ENCODE measurements around the gene AKR1C8.

The AKR1C8 gene

DNA sequence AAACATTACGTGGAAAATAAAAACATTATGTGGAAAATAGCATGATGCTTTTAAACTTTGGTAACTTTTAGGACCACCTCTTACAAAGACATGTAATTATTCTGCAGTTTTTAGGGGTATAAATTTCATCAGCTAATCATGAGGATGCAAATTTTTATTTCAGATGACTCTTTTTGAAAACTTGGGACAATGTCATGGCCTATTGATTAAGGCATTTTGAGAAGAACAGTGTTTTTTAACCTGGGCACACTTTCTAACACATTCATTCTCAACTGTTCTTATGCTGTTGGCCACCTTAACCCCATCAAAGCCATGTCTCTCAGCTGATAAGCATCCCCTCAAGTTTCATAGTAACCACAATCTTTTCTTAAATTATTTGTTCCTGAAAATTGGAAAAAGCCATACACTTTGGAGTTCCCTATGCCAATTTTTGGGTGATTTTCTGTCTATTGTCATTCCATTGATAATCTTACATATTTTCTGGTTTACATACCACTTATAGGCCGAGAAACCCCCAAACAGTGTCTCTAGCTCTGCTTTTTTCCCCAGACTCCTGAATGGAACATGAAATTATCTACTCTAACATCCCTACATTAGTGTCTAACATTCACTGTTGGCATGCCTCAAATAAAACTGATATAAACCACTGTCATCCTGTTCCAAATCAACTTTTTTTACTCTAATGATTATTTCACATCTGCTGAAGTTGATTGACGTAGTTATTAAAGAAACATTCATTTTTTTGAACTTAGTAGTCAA lies 76.1 kb downstream of the AKR1C8 start:
- Histone ChIP-seq H3K9me3 (ENCODE audit: control insufficient read depth in 2 of 2, low read length in 2 of 2) (no peaks in the 10 kb centered on the region), H3K27ac (ENCODE audit: low read length) (no peak overlapping the region), H3K9ac (ENCODE audit: low read length in 2 of 2) (no peak overlapping the region), H3K4me3 (ENCODE audit: low read length in 2 of 2) (no peak overlapping the region), H3K27me3 (ENCODE audit: control insufficient read depth in 1 of 2, insufficient read depth in 2 of 2, low read length in 2 of 2) (no peaks in the 10 kb centered on the region), H3K36me3 (ENCODE audit: control insufficient read depth in 2 of 2, insufficient read depth in 2 of 2, low read length in 2 of 2) (peaks cover 0 to 7% of the 10 kb centered on the region in 2 donors), H3K4me1 (ENCODE audit: control insufficient read depth, insufficient read depth, low read length) (no peaks in the 10 kb centered on the region)

DNA sequence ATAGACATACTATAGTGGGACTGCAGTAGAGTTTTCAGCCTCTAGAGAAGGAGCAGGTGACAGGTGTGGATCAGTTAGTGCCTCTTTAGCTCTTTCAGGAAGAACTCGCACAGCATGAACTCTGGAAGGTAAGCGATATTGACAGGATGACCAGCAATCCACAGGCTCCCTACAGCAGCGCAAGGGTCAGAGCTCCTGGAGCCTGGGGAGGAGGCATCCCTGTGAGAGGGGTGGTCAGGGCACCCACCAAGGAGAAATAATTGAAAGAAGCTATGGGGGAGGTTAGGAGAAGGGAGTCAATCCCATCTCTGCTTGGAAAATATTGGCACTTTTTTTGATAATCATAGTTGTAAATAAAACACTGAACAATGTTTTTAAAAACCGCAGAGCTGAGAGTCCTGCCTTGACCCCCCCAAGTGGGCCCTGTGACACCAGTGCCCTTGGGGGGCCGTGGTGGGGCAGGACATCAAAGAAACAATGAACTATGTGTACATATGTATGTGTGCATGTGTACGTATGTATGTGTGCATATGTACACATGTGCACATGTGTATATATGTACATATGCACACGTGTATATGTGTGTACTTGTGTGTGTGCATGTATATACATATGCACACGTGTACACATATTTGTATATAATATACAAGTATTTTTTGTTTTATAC lies 77.0 kb downstream of the AKR1C8 start:
- Histone ChIP-seq H3K9ac (ENCODE audit: low read length in 2 of 2) (no peak overlapping the region), H3K27me3 (ENCODE audit: control insufficient read depth in 1 of 2, insufficient read depth in 2 of 2, low read length in 2 of 2) (no peaks in the 10 kb centered on the region), H3K27ac (ENCODE audit: low read length) (no peak overlapping the region), H3K36me3 (ENCODE audit: control insufficient read depth in 2 of 2, insufficient read depth in 2 of 2, low read length in 2 of 2) (peaks cover 0 to 7% of the 10 kb centered on the region in 2 donors), H3K4me1 (ENCODE audit: control insufficient read depth, insufficient read depth, low read length) (no peaks in the 10 kb centered on the region), H3K4me3 (ENCODE audit: low read length in 2 of 2) (no peak overlapping the region), H3K9me3 (ENCODE audit: control insufficient read depth in 2 of 2, low read length in 2 of 2) (no peaks in the 10 kb centered on the region)

DNA sequence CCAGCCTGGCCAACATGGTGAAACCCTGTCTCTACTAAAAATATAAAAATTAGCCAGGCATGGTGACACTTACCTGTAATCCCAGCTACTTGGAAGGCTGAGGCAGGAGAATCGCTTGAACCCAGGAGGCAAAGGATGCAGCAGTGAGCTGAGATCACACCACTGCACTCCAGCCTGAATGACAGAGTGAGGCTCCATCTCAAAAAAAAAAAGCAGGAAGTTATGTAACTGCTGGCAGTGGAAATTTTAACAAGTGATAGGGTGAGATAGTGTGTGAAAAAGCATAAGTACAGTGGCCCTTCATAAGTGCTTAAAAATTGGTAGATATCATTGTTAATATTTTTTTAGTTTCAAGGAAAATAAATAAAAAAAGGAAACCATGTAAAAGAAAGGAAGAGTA lies 78.4 kb downstream of the AKR1C8 start:
- H3K9ac ChIP-seq (ENCODE audit: low read length in 2 of 2): no peak overlapping the region
- peaks cover 0 to 7% of the 10 kb centered on the region in 2 donors for H3K36me3 ChIP-seq (ENCODE audit: control insufficient read depth in 2 of 2, insufficient read depth in 2 of 2, low read length in 2 of 2)
- no peaks in the 10 kb centered on the region for H3K27me3 ChIP-seq (ENCODE audit: control insufficient read depth in 1 of 2, insufficient read depth in 2 of 2, low read length in 2 of 2)
- no peaks in the 10 kb centered on the region for H3K9me3 ChIP-seq (ENCODE audit: control insufficient read depth in 2 of 2, low read length in 2 of 2)
- H3K4me3 ChIP-seq (ENCODE audit: low read length in 2 of 2): no peak overlapping the region
- H3K4me1 ChIP-seq (ENCODE audit: control insufficient read depth, insufficient read depth, low read length): no peaks in the 10 kb centered on the region
- no peak overlapping the region for H3K27ac ChIP-seq (ENCODE audit: low read length)

DNA sequence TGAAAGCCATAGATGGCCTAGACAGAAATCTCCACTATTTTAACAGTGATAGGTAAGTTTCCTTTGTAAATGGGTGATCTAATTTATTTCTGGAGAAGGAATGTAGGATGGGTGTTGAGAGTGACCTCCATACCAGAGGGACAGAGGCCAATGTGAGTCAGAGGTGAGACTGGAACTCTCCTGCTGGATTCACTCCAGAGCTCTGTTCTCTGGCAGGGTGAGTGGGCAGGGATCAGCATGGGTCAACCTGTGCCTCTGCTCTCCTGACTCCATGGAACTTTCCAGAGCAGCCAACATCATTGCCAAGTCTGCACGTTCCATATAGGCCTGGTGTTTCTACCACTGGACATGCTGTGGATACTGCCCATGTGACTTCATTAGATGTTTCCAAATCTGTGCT lies 79.3 kb downstream of the AKR1C8 start:
- Histone ChIP-seq H3K27me3 (ENCODE audit: control insufficient read depth in 1 of 2, insufficient read depth in 2 of 2, low read length in 2 of 2) (no peaks in the 10 kb centered on the region), H3K9me3 (ENCODE audit: control insufficient read depth in 2 of 2, low read length in 2 of 2) (no peaks in the 10 kb centered on the region), H3K4me1 (ENCODE audit: control insufficient read depth, insufficient read depth, low read length) (no peaks in the 10 kb centered on the region), H3K9ac (ENCODE audit: low read length in 2 of 2) (no peak overlapping the region), H3K27ac (ENCODE audit: low read length) (no peak overlapping the region), H3K4me3 (ENCODE audit: low read length in 2 of 2) (no peak overlapping the region), H3K36me3 (ENCODE audit: control insufficient read depth in 2 of 2, insufficient read depth in 2 of 2, low read length in 2 of 2) (peaks cover 0 to 7% of the 10 kb centered on the region in 2 donors)

All from stomach smooth muscle (tissue), 2 donors.